Inferior parietal cortex (tissue), 1 donor: ENCODE results near the gene CLPTM1L.
"Not testable (repeated sequence)": the region's sequence is repeated elsewhere in the genome, so short reads cannot be mapped to it uniquely, and the experiment has no call there.

Source experiments
- DNase-seq: peaks from one replicate; pipeline ENCODE4 v3.0.0-alpha.2; 2016; ENCODE audit errors: extremely low spot score

Gene CLPTM1L

GRCh38 chr5:1289559-1289958 lies 55.3 kb downstream of the CLPTM1L start:
- not testable (repeated sequence) for DNase-seq

GRCh38 chr5:1288439-1289335 lies 56.2 kb downstream of the CLPTM1L start:
- DNase-seq, result no peak

GRCh38 chr5:1285883-1286291 lies 59.0 kb downstream of the CLPTM1L start:
- DNase-seq, result no peak

GRCh38 chr5:1285141-1285540 lies 59.8 kb downstream of the CLPTM1L start:
- DNase-seq, result no peak

GRCh38 chr5:1284336-1284970 lies 60.4 kb downstream of the CLPTM1L start:
- not testable (repeated sequence) for DNase-seq

GRCh38 chr5:1283729-1284041 lies 61.2 kb downstream of the CLPTM1L start:
- DNase-seq, result not testable (repeated sequence)

- DNase-seq, result not testable (repeated sequence)
Measured at GRCh38 chr5:1282993-1283728, 61.7 kb downstream of the CLPTM1L start.

GRCh38 chr5:1282131-1282992 lies 62.5 kb downstream of the CLPTM1L start:
- no peak for DNase-seq

- no peak for DNase-seq
Measured at GRCh38 chr5:1281038-1281882, 63.6 kb downstream of the CLPTM1L start.

- DNase-seq, result no peak
Measured at GRCh38 chr5:1280177-1281037, 64.5 kb downstream of the CLPTM1L start.

GRCh38 chr5:1279443-1280151 lies 65.3 kb downstream of the CLPTM1L start:
- DNase-seq, result no peak

GRCh38 chr5:1278656-1279442 lies 66.0 kb downstream of the CLPTM1L start:
- no peak for DNase-seq

- no peak for DNase-seq
Measured at GRCh38 chr5:1278216-1278615, 66.7 kb downstream of the CLPTM1L start.

GRCh38 chr5:1277781-1278180 lies 67.1 kb downstream of the CLPTM1L start:
- DNase-seq, result no peak

- DNase-seq, result no peak
Measured at GRCh38 chr5:1277331-1277730, 67.6 kb downstream of the CLPTM1L start.

- DNase-seq, result no peak
Measured at GRCh38 chr5:1276930-1277329, 68.0 kb downstream of the CLPTM1L start.

GRCh38 chr5:1275397-1276391 lies 69.2 kb downstream of the CLPTM1L start:
- not testable (repeated sequence) for DNase-seq
